Measurements from ENCODE around the gene LTA.

DNA sequence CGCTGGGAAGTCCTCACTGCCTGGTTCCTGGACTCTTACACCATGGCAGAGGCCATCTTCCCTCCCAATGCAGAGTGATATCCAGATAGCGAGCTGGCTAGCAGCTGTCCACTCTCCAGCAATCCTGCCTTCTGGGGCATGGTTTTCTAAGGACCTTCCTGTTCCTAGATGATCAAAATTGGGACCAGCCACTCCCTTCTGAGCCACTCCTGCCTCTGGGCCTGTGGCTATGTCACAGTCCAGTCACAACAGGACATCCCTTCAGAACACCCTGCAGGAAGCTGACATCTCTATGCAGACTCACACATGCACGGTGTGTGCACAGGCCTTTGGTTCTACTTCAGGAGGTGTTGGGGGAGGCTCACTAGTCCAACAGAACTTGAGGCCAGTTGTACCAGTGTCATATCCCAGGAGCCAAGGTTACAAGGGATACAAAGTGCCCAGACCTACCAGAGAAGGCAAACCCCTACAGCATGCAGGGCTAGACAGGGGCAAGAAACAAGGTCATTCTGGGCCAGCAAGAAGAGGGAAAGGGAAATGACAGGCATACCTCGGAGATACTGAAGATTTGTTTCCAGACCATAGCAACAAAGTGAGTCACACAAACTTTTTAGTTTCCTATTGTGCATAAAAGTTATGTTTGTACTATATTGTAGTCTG is 46.0 kb upstream of the LTA start:
- TF ChIP-seq, protein P1, sequence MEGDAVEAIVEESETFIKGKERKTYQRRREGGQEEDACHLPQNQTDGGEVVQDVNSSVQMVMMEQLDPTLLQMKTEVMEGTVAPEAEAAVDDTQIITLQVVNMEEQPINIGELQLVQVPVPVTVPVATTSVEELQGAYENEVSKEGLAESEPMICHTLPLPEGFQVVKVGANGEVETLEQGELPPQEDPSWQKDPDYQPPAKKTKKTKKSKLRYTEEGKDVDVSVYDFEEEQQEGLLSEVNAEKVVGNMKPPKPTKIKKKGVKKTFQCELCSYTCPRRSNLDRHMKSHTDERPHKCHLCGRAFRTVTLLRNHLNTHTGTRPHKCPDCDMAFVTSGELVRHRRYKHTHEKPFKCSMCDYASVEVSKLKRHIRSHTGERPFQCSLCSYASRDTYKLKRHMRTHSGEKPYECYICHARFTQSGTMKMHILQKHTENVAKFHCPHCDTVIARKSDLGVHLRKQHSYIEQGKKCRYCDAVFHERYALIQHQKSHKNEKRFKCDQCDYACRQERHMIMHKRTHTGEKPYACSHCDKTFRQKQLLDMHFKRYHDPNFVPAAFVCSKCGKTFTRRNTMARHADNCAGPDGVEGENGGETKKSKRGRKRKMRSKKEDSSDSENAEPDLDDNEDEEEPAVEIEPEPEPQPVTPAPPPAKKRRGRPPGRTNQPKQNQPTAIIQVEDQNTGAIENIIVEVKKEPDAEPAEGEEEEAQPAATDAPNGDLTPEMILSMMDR (conservative IDR thresholded peaks at IDR 0.05; ENCODE audit: low read length): no peak
- TF ChIP-seq EZH2phosphoT487 (IDR thresholded peaks at IDR 0.05; ENCODE audit: borderline replicate concordance, low read depth, low read length): no peak
